Kidney epithelial cell (primary cell): Measurements from ENCODE around the gene ITPR3. TPM values are rescaled to one million over a fixed set of nuclear protein-coding genes. Genes with fewer than 3 reads are reported as not detected.
"Not testable (repeated sequence)": the region's sequence is repeated elsewhere in the genome, so short reads cannot be mapped to it uniquely, and the experiment has no call there.

Experiments used
- DNase-seq: peaks from one replicate; pipeline ENCODE4 v3.0.0-alpha.2; 2010; ENCODE audit warnings: low read depth
- H3K27me3 ChIP-seq: 2 replicates; pipeline ENCODE4 v1.6.0; 2011; ENCODE audit warnings: low read length; ENCODE audit not compliant: control insufficient read depth, insufficient read depth
- H3K36me3 ChIP-seq: 2 replicates; pipeline ENCODE4 v1.5.1; 2011; ENCODE audit warnings: low read length; ENCODE audit not compliant: control insufficient read depth, insufficient read depth
- H3K4me3 ChIP-seq: 2 replicates; pipeline ENCODE4 v1.5.1; 2011; ENCODE audit warnings: low read depth, mild to moderate bottlenecking, control low read depth, low read length
- total RNA-seq: library from RNA; depleted of rRNA; stranded (reverse); fragments of >200 nt; gene quantifications from 2 replicates; pipeline ENCODE4 v1.2.3, GENCODE V29; 2015
- TF ChIP-seq, protein P1 (sequence below): IDR thresholded peaks from 2 replicates; pipeline ENCODE4 v1.5.1; 2011; ENCODE audit warnings: mild to moderate bottlenecking, moderate library complexity, low read length, control low read depth, inconsistent platforms; ENCODE audit not compliant: insufficient read depth, poor library complexity, severe bottlenecking

Gene ITPR3
- total RNA-seq, 1 donor from 2014 or later: 147 TPM

DNA sequence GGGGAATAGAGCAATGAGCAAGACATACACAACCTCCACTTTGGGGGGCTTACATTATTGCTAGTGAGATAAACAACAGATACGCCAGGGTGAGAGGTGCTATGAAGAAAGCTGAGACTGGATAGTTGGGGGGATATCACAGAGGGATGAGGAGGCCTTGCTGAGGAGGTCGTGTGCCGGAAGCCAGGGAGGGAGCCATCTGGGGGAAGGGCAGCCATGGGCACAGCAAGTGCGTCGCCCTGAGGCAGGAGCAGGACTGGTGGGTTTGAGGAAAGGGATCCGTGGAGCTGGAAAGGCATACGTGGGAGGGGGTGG is 28.9 kb upstream of the ITPR3 start:
- Histone ChIP-seq H3K4me3 (no peak overlapping the region), H3K27me3 (no peaks in the 10 kb centered on the region), H3K36me3 (no peaks in the 10 kb centered on the region)
- DNase-seq: no peak
- TF ChIP-seq, protein P1, sequence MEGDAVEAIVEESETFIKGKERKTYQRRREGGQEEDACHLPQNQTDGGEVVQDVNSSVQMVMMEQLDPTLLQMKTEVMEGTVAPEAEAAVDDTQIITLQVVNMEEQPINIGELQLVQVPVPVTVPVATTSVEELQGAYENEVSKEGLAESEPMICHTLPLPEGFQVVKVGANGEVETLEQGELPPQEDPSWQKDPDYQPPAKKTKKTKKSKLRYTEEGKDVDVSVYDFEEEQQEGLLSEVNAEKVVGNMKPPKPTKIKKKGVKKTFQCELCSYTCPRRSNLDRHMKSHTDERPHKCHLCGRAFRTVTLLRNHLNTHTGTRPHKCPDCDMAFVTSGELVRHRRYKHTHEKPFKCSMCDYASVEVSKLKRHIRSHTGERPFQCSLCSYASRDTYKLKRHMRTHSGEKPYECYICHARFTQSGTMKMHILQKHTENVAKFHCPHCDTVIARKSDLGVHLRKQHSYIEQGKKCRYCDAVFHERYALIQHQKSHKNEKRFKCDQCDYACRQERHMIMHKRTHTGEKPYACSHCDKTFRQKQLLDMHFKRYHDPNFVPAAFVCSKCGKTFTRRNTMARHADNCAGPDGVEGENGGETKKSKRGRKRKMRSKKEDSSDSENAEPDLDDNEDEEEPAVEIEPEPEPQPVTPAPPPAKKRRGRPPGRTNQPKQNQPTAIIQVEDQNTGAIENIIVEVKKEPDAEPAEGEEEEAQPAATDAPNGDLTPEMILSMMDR: no peak

DNA sequence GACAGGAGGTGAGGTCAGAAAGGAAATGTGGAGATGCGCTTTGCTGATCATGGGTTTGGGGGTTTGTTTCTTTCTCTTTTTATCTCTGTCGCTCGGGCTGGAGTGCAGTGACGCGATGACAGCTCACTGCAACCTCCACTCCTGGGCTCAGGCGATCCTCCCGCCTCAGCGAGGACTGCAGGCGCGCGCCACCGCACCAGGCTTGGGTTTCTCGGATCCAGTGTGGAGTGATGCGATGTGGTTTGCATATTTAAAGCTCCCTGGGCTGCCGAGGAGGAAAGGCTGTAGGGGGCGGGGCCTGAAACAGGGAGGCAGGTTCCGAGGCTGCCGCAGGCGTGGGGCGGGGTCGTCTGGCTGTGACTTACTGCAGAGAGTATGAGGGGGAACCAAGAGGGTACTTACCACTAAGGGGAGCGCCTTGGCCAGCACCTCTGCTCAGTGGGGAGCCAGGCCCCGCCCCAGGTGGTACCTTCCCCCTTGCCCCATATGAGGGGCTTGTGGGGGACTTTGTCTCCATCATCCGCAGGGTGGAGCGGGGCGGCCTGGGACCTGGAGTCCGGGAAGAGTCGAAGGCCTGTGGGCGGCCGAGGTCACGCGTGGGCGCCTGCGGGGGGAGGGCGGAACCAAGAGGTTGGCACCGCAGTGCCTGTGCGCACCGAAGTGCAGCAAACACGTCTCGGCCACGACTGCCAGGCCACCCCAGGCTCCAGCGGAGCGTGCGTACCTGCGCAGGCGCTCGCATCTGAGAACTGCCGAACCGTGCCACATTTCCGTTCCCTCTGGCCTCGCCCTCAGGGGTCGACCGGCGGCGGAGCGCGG is 28.3 kb upstream of the ITPR3 start:
- Histone ChIP-seq H3K4me3 (no peak overlapping the region), H3K27me3 (no peaks in the 10 kb centered on the region), H3K36me3 (no peaks in the 10 kb centered on the region)
- TF ChIP-seq, protein P1: no peak
- DNase-seq: peak; percentile 28

DNA sequence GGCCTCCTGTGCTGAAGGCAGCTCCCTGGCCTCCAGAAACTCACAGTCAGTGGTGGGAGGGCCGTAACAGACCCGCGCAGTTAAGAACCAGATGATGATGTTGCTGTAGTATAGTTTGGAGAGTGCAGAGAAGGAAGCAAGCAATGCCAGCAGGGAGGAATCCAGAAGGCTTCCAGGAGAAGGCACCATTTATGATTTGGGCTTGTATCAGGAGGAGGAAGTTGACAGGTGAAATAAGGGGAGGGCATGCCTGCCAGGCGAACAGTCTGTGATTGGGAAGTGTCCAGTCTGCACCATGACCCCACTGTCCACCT is 27.8 kb upstream of the ITPR3 start:
- Histone ChIP-seq H3K27me3 (no peaks in the 10 kb centered on the region), H3K36me3 (no peaks in the 10 kb centered on the region), H3K4me3 (no peak overlapping the region)
- DNase-seq: no peak
- TF ChIP-seq, protein P1: no peak

DNA sequence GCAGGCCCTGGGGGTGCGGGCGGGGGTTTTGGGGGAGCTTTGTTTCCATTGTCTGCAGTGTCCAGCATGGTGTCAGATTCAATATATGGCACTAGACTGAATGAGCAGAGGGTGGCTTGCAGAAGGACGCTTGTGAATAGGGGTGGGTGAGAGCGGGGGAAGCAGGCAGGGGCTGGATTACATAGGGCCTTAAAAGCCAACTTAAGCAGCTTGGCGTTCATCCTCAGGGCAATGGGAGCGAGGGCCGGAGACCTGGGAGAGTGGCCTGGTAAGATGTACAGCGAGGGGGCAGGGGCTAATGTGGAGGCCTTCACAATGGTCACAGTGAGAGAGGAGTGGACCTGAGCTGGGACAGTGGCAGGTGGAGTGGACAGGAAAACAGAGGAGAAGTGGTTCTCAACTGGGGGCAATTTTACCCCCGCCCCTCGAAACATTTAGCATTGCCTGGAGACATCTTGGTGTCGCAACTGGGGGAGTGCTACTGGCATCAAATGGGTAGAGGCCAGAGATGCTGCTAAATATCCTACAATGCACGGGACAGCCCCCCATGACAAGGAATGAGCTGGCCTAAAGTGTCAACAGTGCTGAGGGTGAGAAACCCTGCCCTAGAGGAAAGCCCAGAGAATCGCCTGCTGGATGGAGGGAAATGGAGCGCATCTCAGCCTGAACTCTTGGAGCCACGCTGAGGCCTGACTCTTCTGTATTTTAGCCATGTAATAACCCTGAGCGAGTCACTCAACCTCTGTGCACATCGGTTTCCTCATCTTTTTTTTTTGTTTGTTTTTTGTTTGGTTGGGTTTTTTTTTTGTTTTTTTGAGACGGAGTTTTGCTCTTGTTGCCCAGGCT is 25.9 kb upstream of the ITPR3 start:
- no peaks in the 10 kb centered on the region for H3K27me3 ChIP-seq
- DNase-seq: no peak
- H3K4me3 ChIP-seq: no peak overlapping the region
- TF ChIP-seq, protein P1: no peak
- H3K36me3 ChIP-seq: no peaks in the 10 kb centered on the region

DNA sequence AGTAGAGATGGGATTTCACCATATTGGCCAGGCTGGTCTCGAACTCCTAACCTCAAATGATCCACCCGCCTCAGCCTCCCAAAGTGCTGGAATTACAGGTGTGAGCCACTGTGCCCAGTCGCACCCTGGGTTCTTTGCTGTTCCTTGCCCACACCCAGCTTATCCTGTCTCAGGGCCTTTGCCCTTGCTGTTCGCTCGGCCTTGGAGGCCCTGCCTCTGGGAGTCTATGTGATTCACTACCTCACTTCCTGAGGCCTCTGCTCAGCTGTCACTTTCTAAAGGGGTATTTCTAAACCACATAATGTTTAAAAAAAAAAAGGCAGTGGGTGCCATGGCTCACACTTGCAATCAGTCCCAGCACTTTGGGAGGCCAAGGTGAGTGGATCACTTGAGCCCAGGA is 24.2 kb upstream of the ITPR3 start:
- not testable (repeated sequence) for DNase-seq, H3K4me3 ChIP-seq, H3K27me3 ChIP-seq, H3K36me3 ChIP-seq

DNA sequence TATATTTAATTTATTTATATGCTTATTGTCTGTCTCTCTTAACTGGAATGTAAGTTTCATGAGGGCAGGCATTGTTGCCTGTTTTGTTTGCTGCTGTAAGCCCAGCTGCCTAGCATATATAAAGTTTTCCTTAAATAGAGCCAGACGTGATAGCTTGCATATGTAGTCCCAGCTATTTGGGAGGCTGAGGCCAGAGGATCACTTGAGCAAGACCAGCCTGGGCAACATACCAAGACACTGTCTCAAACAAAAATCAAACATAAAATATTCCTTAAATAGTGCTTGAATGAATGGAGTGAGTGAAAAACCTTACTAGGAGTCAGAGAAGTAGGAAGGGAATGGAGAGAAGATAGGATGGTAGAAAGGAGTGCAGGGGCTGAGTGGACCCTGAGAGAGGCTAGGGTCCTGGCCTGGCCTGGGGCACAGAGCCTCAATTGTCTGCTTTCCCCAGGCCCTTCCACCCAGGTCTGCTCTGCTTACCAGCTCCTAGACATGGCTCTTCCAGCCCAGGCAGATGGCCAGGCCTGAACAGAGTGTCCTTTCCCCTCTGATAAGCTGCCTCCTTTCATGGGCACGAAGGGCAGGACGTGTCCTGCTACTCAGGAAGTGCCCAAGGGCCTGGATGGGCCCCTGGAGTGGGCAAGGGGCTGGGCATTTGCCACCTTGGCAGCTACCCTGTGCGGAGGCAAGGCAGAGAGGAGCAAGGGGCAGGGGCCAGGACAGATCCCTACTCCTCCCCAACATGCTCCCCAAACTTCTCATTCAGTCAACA is 23.4 kb upstream of the ITPR3 start:
- Histone ChIP-seq H3K36me3 (no peaks in the 10 kb centered on the region), H3K27me3 (no peaks in the 10 kb centered on the region), H3K4me3 (no peak overlapping the region)
- TF ChIP-seq, protein P1: no peak
- DNase-seq: no peak
